SH-SY5Y (cell line): ENCODE measurements around the gene DDX41.

Source experiments
- GATA2 ChIP-seq: IDR thresholded peaks from 2 replicates; pipeline ENCODE4 v1.6.1; 2011; ENCODE audit warnings: mild to moderate bottlenecking, low read depth, low read length
- GATA3 ChIP-seq: IDR thresholded peaks from 2 replicates; pipeline ENCODE4 v1.6.1; 2011; ENCODE audit warnings: low read depth, mild to moderate bottlenecking, low read length, moderate library complexity

The DDX41 gene

DNA sequence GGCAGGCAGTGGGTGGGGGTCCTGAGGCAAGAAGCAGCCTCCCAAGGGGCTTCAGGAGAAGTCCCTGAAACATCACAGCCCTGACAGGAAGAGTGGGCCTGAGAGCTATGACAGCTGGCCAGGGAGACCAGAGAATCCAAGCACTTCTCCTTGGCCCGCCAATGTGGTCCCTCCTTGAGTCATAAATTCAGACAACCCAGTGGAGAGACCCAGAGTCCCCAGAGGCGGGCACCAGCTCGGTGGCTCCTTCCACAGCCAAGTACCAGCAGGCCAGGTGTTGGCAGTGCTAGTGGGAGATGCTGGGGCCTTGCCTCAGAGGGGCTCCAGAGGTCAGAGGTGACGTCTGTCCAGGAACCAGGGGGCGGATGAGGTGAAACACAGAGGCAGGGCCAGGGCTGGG, 5.6 kb downstream of the DDX41 start:
- TF ChIP-seq GATA2 (no peak), GATA3 (no peak)

GRCh38 chr5:177510567-177511053, 6.2 kb downstream of the DDX41 start:
- TF ChIP-seq GATA2 (no peak), GATA3 (no peak)

DNA sequence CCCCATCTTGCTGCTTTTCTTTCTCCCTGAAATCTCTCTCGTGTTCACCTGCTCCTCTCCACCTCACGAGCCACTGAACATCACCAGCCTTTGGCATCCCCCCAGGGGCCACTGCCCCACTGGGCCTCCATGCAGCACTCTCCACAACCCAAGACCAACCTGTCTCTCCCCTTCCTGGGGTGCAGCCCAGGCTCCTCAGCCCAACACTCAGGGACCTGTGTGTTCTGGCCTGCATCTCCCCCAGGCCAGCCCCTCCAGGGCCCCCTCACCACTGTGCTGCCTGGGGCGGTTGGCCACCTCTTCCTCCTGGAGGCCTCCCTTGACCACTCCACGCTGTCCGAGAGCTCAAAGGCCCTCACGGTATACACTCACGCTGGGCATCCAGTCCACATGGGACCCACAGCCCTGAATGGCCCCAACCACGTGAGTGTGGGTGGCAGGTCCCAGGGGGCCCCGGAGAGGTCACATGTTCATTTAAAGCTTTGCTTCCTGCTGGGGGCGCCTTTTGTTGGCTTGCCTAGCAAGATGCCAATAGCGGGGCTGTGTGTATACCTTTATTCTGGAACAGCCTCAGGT, 6.7 kb downstream of the DDX41 start:
- no peak for TF ChIP-seq GATA2
- TF ChIP-seq GATA3: no peak

GRCh38 chr5:177509381-177509951, 7.3 kb downstream of the DDX41 start, which contains the start of gene DOK3:
Gene DOK3 (minus strand): TSS chr5:177509826. CDS start chr5:177509540, 286 bp downstream.
- no peak for TF ChIP-seq GATA2
- no peak for TF ChIP-seq GATA3

GRCh38 chr5:177508837-177509236, 7.9 kb downstream of the DDX41 start:
- TF ChIP-seq GATA3: no peak
- TF ChIP-seq GATA2: no peak

GRCh38 chr5:177508221-177508611, 8.5 kb downstream of the DDX41 start:
- TF ChIP-seq GATA3 (no peak), GATA2 (no peak)

- TF ChIP-seq GATA2 (no peak), GATA3 (no peak)
Measured at GRCh38 chr5:177507596-177508220, 9.1 kb downstream of the DDX41 start.

DNA sequence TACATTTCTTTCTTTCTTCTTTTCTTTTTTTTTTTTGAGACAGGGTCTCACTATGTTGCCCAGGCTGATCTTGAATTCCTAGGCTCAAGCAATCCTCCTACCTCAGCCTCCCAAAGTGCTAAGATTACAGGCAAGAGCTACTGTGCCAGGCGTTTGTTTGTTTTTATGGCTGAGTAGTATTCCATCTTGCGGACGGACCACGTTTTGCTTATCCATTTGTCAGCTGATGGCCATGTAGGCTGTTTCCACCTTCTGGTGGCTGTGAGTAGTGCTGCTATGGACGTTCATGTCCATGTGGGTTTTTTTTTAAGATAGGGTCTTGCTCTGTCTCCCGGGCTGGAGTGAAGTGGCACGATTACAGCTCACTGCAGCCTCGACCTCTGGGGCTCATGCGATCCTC, 9.6 kb downstream of the DDX41 start:
- TF ChIP-seq GATA2 (no peak), GATA3 (no peak)

DNA sequence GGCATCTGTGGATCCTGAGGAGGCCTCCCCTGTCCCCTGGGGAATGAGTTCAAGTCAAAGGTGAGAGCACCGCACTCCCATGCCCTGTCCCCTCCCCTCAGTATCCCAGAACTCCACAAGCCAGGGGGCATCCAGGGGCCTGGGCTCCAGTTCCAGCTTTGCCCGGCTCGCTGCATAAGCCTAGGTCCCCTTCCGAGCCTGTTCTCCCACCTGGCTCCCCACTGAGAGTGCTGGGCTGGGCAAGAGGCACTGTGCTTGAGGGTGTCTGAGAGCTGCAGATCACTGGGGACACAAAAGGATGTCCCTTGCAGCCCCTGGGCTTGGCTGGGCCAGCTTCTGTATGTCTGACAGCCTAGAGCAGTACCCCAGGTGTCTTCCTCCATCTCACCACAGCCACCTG, 11.7 kb downstream of the DDX41 start:
- no peak for TF ChIP-seq GATA2
- no peak for TF ChIP-seq GATA3

GRCh38 chr5:177504086-177505056, 12.4 kb downstream of the DDX41 start:
- TF ChIP-seq GATA3: no peak
- no peak for TF ChIP-seq GATA2

DNA sequence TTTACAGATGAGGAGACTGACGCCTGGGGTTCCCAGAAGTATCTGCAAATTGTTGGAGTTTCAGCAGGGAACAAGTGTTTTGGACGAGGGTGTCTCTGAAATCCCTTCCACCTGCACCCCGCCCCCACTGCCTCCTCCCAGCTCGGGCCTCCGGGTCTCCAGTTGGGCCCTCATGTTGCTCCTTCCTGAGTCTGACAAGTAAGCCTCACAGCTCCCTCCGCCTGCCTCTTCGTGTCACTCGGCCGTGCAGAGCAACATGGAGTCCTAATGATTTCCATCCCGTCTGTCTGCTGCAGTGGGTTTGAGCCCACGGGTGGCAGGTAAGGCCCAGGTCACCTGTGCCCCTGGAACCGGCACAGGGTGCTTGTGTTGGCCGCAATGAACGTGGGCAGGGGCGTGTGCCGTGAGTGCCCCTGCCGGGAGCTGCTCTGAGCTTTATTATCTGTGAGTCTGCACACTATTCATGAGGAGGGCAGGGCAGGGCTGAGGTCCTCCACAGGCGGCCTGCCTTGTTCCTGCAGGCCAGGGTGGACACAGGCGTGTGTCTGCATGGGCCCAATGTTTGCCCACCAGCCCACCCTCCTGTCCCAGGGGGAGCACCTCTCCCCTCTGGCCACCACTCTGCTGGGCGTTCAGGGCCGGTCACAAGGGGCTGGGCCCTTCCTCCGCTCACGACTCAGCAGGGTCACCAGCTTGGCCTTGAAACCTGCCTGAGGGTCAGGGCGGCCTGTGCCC, 13.2 kb downstream of the DDX41 start:
- TF ChIP-seq GATA2 (no peak), GATA3 (no peak)

DNA sequence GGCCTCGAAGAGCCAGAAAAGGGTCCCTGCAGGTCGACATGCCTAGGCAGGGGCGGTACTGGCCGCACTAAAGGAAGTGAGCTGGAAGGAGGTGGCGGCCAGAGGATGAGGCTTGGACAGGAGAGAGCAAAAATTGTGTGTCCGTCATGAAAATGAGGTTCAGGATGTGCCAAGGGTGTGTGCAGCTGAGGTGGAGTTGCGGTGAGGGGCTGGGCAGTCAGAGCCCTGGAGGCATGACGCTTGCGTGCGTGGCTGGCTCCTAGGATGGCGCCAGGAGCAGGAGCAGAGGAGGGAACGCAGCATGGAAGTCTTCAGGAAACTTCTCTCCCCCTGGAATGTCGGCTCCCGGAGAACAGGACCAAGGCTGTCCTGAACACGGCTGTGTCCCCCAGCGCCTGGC, 13.9 kb downstream of the DDX41 start:
- TF ChIP-seq GATA3 (no peak), GATA2 (no peak)

DNA sequence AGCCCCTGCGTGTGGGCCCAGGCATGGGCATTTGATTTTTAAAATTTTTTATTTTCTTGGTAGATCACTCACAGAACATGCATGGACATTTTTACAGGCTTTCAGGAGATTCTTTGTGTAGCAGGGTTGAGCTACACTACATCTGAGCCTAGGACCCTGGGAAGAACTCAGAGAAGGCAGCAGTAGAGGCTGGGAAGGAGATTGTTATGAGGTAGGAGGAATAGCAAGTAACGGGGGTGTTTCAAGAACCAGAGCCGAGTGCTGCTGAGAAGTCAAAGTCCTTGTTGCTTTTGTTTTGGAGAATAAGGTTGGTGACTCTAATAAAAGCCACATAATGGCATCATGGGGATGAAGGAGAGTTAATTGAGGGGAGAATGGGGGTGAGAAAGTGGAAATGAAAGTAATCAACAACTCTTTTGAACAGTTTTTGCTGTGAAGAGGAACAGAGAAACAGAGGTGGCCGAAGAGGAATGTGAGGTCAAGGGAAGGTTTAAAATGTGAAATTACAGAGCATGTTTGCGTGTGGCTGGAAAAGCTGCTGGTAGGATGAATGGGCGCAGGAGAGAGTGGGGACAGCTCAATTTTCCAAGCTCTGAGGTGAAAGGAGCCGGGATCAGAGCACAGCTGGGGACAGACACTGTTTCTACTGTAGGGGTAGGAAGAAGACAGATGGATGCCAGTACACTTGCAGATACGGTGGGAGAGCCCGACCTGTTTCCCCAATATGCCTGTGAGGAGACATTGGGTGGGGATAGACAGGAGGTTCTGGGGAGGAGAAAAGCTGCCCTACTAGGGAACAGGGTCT, 14.7 kb downstream of the DDX41 start:
- no peak for TF ChIP-seq GATA2
- TF ChIP-seq GATA3: no peak

DNA sequence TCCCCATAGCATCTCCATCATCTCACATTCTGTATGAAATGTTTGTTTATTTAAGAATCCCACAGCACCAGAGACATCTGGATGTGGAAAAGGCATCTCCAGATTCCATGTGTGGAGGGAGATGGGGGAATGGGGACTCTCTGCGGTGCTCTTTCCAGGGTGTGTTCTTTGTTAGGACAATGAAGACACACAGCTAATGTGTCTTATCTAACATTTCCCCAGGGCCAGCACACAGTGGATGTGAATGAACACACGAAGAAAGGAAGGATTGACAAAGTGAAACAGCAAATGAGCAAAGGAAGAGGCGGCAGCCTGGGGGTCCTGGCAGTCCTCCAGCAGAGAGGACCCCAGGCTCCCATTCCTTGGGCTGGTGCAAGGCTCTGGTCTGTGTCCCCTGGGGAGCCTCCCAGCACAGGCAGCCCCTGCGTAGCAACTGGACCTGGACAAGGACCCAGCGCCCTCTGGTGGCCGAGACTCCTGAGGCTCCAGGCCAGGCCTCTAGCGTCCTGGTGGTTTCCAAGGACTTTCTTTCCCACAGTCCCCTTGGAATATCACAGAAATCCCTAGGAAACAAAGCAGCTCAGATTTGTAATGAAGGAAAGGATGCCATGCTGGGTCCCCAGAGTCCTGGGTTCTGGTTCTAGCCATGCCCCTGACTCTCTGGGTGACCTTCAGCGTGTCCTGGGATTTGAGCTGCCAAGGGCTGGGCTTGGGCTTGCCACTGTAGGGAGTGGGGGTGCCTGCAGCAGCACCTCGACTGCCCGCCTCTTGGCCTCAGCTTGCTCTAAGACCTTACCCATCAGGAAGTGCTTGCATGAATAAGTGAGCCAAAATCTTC, 15.9 kb downstream of the DDX41 start:
- peak; percentile 13; the same call in 1 of the 2 replicates for TF ChIP-seq GATA2
- TF ChIP-seq GATA3: no peak
